ENCODE results near the gene RABGAP1L. TPM values are rescaled to one million over a fixed set of nuclear protein-coding genes. Genes with fewer than 3 reads are reported as not detected.

The RABGAP1L gene
- total and polyA plus RNA-seq, 5 experiments from 2014 or later: 36.8 to 93.6 (median 59.8) TPM

- POLR2A ChIA-PET: no interaction called here
- Mint-ChIP-seq H3K27me3 (no peaks in the 10 kb centered on the region), H3K27ac (peak overlapping the region in 3 of 10 donors; percentile 2 to 45 (median 10)), H3K4me1 (peaks cover 2 to 20% (median 7%) of the 10 kb centered on the region in 4 donors), H3K9me3 (no peaks in the 10 kb centered on the region), H3K36me3 (no peaks in the 10 kb centered on the region), H3K4me3 (no peak overlapping the region)
- DNase-seq: no peak
- ATAC-seq: no peak
Observed at GRCh38 chr1:174949061-174949460, 789.7 kb downstream of the RABGAP1L start.

- DNase-seq: no peak
- Mint-ChIP-seq H3K27ac (peak overlapping the region in 3 of 10 donors; percentile 2 to 45 (median 10)), H3K4me1 (peaks cover 2 to 25% (median 11%) of the 10 kb centered on the region in 4 donors), H3K36me3 (no peaks in the 10 kb centered on the region), H3K27me3 (no peaks in the 10 kb centered on the region), H3K4me3 (no peak overlapping the region), H3K9me3 (no peaks in the 10 kb centered on the region)
- POLR2A ChIA-PET: no interaction called here
- no peak for ATAC-seq
Observed at GRCh38 chr1:174949645-174950044, 790.3 kb downstream of the RABGAP1L start.

- H3K27me3 Mint-ChIP-seq: no peaks in the 10 kb centered on the region
- ATAC-seq: no peak
Observed at GRCh38 chr1:174953285-174954072, 794.2 kb downstream of the RABGAP1L start.

GRCh38 chr1:174954073-174954460 is 794.7 kb downstream of the RABGAP1L start:
- POLR2A ChIA-PET: interaction anchor here (0.8 to 2.2 kb wide), 4 partner anchors 10 to 154 kb away, joined by 4 to 7 read pairs (median 5); no protein-coding TSS in a partner anchor

More at GRCh38 chr1:174953285-174954072, 794.2 kb downstream of the RABGAP1L start:
- peak overlapping the region in 2 of 10 donors; percentile 1 to 72 for H3K27ac Mint-ChIP-seq
- POLR2A ChIA-PET: interaction anchor here (0.8 to 2.2 kb wide), 3 partner anchors 11 to 154 kb away, joined by 4 to 7 read pairs (median 5); no protein-coding TSS in a partner anchor
- no peak overlapping the region for H3K4me3 Mint-ChIP-seq
- H3K4me1 Mint-ChIP-seq: peaks cover 5 to 49% (median 30%) of the 10 kb centered on the region in 4 donors
- H3K36me3 Mint-ChIP-seq: peaks cover 4 to 6% (median 5%) of the 10 kb centered on the region in 3 donors
- H3K9me3 Mint-ChIP-seq: no peaks in the 10 kb centered on the region
- no peak for DNase-seq

GRCh38 chr1:174954671-174955669 is 795.6 kb downstream of the RABGAP1L start:
- no peaks in the 10 kb centered on the region for H3K9me3 Mint-ChIP-seq
- H3K4me3 Mint-ChIP-seq: no peak overlapping the region
- POLR2A ChIA-PET: interaction anchor here (1.2 to 2.2 kb wide), 3 partner anchors 9 to 13 kb away, joined by 5 to 7 read pairs (median 5); no protein-coding TSS in a partner anchor
- ATAC-seq (no peak), DNase-seq (no peak)
- H3K4me1 Mint-ChIP-seq: peaks cover 2 to 47% (median 29%) of the 10 kb centered on the region in 4 donors
- H3K27me3 Mint-ChIP-seq: no peaks in the 10 kb centered on the region
- peaks cover 4 to 6% (median 6%) of the 10 kb centered on the region in 3 donors for H3K36me3 Mint-ChIP-seq
- peak overlapping the region in 9 of 10 donors; percentile 7 to 73 (median 42) for H3K27ac Mint-ChIP-seq

More at GRCh38 chr1:174954073-174954460, 794.7 kb downstream of the RABGAP1L start:
- no peaks in the 10 kb centered on the region for H3K27me3 Mint-ChIP-seq
- no peak overlapping the region for H3K4me3 Mint-ChIP-seq
- ATAC-seq (no peak), DNase-seq (no peak)
- H3K4me1 Mint-ChIP-seq: peaks cover 5 to 49% (median 31%) of the 10 kb centered on the region in 4 donors
- peak overlapping the region in 6 of 10 donors; percentile 10 to 74 (median 58) for H3K27ac Mint-ChIP-seq
- H3K9me3 Mint-ChIP-seq: no peaks in the 10 kb centered on the region
- peaks cover 4 to 6% (median 6%) of the 10 kb centered on the region in 3 donors for H3K36me3 Mint-ChIP-seq

- DNase-seq (no peak), ATAC-seq (no peak)
- POLR2A ChIA-PET: interaction anchor here (1.0 kb wide), 1 partner anchor 13 kb away, joined by 4 read pairs; no protein-coding TSS in a partner anchor
- H3K4me1 Mint-ChIP-seq: peaks cover 2 to 53% (median 29%) of the 10 kb centered on the region in 4 donors
- H3K27me3 Mint-ChIP-seq: no peaks in the 10 kb centered on the region
- H3K9me3 Mint-ChIP-seq: no peaks in the 10 kb centered on the region
- H3K27ac Mint-ChIP-seq: peak overlapping the region in 2 of 10 donors; percentile 38 to 79
- peaks cover 4 to 9% (median 6%) of the 10 kb centered on the region in 3 donors for H3K36me3 Mint-ChIP-seq
- peak overlapping the region in 1 of 10 donors; percentile 21 for H3K4me3 Mint-ChIP-seq
Observed at GRCh38 chr1:174956086-174956485, 796.8 kb downstream of the RABGAP1L start.

GRCh38 chr1:174956976-174957375 is 797.7 kb downstream of the RABGAP1L start:
- Mint-ChIP-seq H3K27me3 (no peaks in the 10 kb centered on the region), H3K9me3 (no peaks in the 10 kb centered on the region), H3K27ac (peak overlapping the region in 6 of 10 donors; percentile 36 to 75 (median 56)), H3K4me3 (no peak overlapping the region), H3K36me3 (peaks cover 4 to 9% (median 6%) of the 10 kb centered on the region in 3 donors), H3K4me1 (peaks cover 2 to 50% (median 29%) of the 10 kb centered on the region in 4 donors)
- ATAC-seq (no peak), DNase-seq (no peak)
- POLR2A ChIA-PET: interaction anchor here (0.8 to 1.0 kb wide), 2 partner anchors 12 to 20 kb away, joined by 4 to 5 read pairs; no protein-coding TSS in a partner anchor

- POLR2A ChIA-PET: interaction anchor here (0.7 to 0.8 kb wide), 2 partner anchors 19 to 260 kb away, joined by 5 to 7 read pairs; no protein-coding TSS in a partner anchor
- DNase-seq: no peak
- no peaks in the 10 kb centered on the region for H3K9me3 Mint-ChIP-seq
- no peaks in the 10 kb centered on the region for H3K27me3 Mint-ChIP-seq
- peak overlapping the region in 5 of 10 donors; percentile 16 to 56 (median 40) for H3K4me3 Mint-ChIP-seq
- peak overlapping the region in 8 of 10 donors; percentile 36 to 96 (median 67) for H3K27ac Mint-ChIP-seq
- peaks cover 2 to 50% (median 29%) of the 10 kb centered on the region in 4 donors for H3K4me1 Mint-ChIP-seq
- H3K36me3 Mint-ChIP-seq: peaks cover 4 to 9% (median 6%) of the 10 kb centered on the region in 3 donors
- ATAC-seq: peak in 1 of 2 donors; percentile 52
Observed at GRCh38 chr1:174957829-174958228, 798.5 kb downstream of the RABGAP1L start.

- peaks cover 4 to 50% (median 31%) of the 10 kb centered on the region in 4 donors for H3K4me1 Mint-ChIP-seq
- H3K27me3 Mint-ChIP-seq: no peaks in the 10 kb centered on the region
- peaks cover 4 to 9% (median 6%) of the 10 kb centered on the region in 3 donors for H3K36me3 Mint-ChIP-seq
- no peaks in the 10 kb centered on the region for H3K9me3 Mint-ChIP-seq
- ATAC-seq (no peak), DNase-seq (no peak)
- peak overlapping the region in 3 of 10 donors; percentile 8 to 36 (median 14) for H3K27ac Mint-ChIP-seq
- POLR2A ChIA-PET: no interaction called here
- H3K4me3 Mint-ChIP-seq: no peak overlapping the region
Observed at GRCh38 chr1:174958396-174958795, 799.1 kb downstream of the RABGAP1L start.

GRCh38 chr1:174960362-174960761 is 801.0 kb downstream of the RABGAP1L start:
- Mint-ChIP-seq H3K4me3 (no peak overlapping the region), H3K36me3 (peaks cover 4 to 9% (median 6%) of the 10 kb centered on the region in 3 donors), H3K27ac (peak overlapping the region in 3 of 10 donors; percentile 33 to 47 (median 43)), H3K9me3 (no peaks in the 10 kb centered on the region), H3K4me1 (peaks cover 15 to 50% (median 37%) of the 10 kb centered on the region in 4 donors), H3K27me3 (no peaks in the 10 kb centered on the region)
- no peak for DNase-seq
- no peak for ATAC-seq
- POLR2A ChIA-PET: interaction anchor here (3.2 kb wide), 1 partner anchor 39 kb away, joined by 11 read pairs; the partner anchor contains the start of gene CACYBP

GRCh38 chr1:174963529-174964125 is 804.3 kb downstream of the RABGAP1L start:
- Mint-ChIP-seq H3K36me3 (peaks cover 0 to 2% (median 0%) of the 10 kb centered on the region in 3 donors), H3K4me1 (peaks cover 21 to 59% (median 48%) of the 10 kb centered on the region in 4 donors), H3K27me3 (no peaks in the 10 kb centered on the region), H3K4me3 (peak overlapping the region in 8 of 10 donors; percentile 4 to 90 (median 78)), H3K27ac (peak overlapping the region; percentile 6 to 98 (median 92)), H3K9me3 (no peaks in the 10 kb centered on the region)
- POLR2A ChIA-PET: interaction anchor here (0.7 to 11.2 kb wide), 10 partner anchors 10 to 164 kb away, joined by 3 to 204 read pairs (median 5); partner anchors contain the start of genes CACYBP and MRPS14
- DNase-seq: no peak
- no peak for ATAC-seq

All from naive thymus-derived CD8-positive, alpha-beta T cell (primary cell).